ENCODE measurements around the gene RUSF1.

Gene RUSF1

DNA sequence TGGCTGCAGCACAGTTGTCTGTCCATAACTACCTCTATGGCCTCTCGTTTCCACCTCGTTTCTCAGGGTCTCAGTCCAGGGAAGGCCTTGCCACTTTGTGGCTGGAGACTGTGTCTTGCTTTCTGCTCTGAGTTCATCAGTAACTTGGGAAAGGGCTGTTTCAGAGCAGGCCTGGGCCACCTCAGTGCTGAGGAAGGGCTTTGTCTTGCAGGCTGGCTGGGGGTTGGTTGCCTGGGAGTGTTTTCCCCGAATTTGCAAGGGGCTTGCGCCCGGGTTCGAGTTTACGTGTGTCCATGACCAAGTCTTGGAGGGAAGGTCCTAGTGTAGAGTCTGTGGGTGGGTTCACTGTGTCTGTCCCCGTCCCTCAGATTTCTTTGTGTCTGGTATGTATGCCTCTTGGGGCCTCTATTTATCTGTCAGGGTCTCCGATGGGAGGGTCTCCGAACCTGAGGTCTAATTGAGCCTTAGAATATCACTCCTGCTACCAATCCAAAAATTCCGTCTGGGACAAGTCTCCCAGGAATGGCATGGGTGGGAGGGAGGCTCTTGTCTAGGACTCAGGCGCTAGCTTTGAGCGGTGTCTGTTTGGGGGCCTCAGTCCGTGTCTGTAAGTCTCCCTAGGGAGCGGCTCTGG lies 36.8 kb downstream of the RUSF1 start:
- ATAC-seq (ENCODE audit: insufficient read depth, low read depth) (no peak), DNase-seq (no peak)
- H2AFZ ChIP-seq (ENCODE audit: low read depth, low read length) = no peak overlapping the region
- H3K36me3 ChIP-seq (ENCODE audit: insufficient read depth, low read length) = peaks cover 4% of the 10 kb centered on the region; the same call in 1 of the 2 replicates
- H4K20me1 ChIP-seq (ENCODE audit: insufficient read depth, low read length) = no peaks in the 10 kb centered on the region
- no peak overlapping the region for H3K4me2 ChIP-seq (ENCODE audit: insufficient read depth, low read length)
- no peaks in the 10 kb centered on the region for H3K9me3 ChIP-seq (ENCODE audit: insufficient read depth, low read length, severe bottlenecking)
- no peak overlapping the region for H3K27ac ChIP-seq (ENCODE audit: low read length)
- H3K27me3 ChIP-seq (ENCODE audit: insufficient read depth, low read length, poor library complexity) = no peaks in the 10 kb centered on the region
- H3K4me1 ChIP-seq (ENCODE audit: insufficient read depth, low read length) = peaks cover 32% of the 10 kb centered on the region
- H3K79me2 ChIP-seq (ENCODE audit: insufficient read depth, low read length) = no peaks in the 10 kb centered on the region
- TF ChIP-seq, protein P1, sequence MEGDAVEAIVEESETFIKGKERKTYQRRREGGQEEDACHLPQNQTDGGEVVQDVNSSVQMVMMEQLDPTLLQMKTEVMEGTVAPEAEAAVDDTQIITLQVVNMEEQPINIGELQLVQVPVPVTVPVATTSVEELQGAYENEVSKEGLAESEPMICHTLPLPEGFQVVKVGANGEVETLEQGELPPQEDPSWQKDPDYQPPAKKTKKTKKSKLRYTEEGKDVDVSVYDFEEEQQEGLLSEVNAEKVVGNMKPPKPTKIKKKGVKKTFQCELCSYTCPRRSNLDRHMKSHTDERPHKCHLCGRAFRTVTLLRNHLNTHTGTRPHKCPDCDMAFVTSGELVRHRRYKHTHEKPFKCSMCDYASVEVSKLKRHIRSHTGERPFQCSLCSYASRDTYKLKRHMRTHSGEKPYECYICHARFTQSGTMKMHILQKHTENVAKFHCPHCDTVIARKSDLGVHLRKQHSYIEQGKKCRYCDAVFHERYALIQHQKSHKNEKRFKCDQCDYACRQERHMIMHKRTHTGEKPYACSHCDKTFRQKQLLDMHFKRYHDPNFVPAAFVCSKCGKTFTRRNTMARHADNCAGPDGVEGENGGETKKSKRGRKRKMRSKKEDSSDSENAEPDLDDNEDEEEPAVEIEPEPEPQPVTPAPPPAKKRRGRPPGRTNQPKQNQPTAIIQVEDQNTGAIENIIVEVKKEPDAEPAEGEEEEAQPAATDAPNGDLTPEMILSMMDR (IDR thresholded peaks at IDR 0.05; ENCODE audit: borderline replicate concordance, extremely low read depth, low read length, poor library complexity, severe bottlenecking) = no peak
- TF ChIP-seq EZH2 (IDR thresholded peaks at IDR 0.05; ENCODE audit: borderline replicate concordance, low read depth, low read length, severe bottlenecking) = no peak
- H3K9ac ChIP-seq (ENCODE audit: low read depth, low read length) = no peak overlapping the region
- no peak overlapping the region for H3K4me3 ChIP-seq (ENCODE audit: low read depth in 1 of 2, low read length in 2 of 2)

DNA sequence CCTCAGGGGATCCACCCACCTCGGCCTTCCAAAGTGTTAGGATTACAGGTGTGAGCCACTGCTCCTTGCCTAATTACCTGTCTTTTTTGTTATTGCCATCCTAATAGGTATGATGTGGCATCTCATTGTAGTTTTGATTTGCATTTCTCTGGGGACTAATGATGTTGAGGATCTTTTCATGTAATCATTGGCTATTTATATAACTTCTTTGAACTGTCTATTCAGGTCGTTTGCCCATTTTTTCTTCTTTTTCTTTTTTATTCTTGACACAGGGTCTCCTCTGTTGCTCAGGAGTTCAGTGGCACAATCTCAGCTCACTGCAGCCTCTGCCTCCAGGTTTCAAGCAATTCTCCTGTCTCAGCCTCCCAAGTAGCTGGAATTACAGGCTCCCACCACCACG lies 37.6 kb downstream of the RUSF1 start:
- Histone ChIP-seq H3K27ac (ENCODE audit: low read length) (no peak overlapping the region), H3K79me2 (ENCODE audit: insufficient read depth, low read length) (no peaks in the 10 kb centered on the region), H3K27me3 (ENCODE audit: insufficient read depth, low read length, poor library complexity) (no peaks in the 10 kb centered on the region), H3K36me3 (ENCODE audit: insufficient read depth, low read length) (peaks cover 10% of the 10 kb centered on the region; the same call in 1 of the 2 replicates), H3K9ac (ENCODE audit: low read depth, low read length) (no peak overlapping the region), H3K4me2 (ENCODE audit: insufficient read depth, low read length) (no peak overlapping the region), H2AFZ (ENCODE audit: low read depth, low read length) (no peak overlapping the region), H3K4me3 (ENCODE audit: low read depth in 1 of 2, low read length in 2 of 2) (no peak overlapping the region), H4K20me1 (ENCODE audit: insufficient read depth, low read length) (no peaks in the 10 kb centered on the region), H3K4me1 (ENCODE audit: insufficient read depth, low read length) (peaks cover 30% of the 10 kb centered on the region), H3K9me3 (ENCODE audit: insufficient read depth, low read length, severe bottlenecking) (no peaks in the 10 kb centered on the region)
- TF ChIP-seq, protein P1 (IDR thresholded peaks at IDR 0.05; ENCODE audit: borderline replicate concordance, extremely low read depth, low read length, poor library complexity, severe bottlenecking) = no peak
- TF ChIP-seq EZH2 (IDR thresholded peaks at IDR 0.05; ENCODE audit: borderline replicate concordance, low read depth, low read length, severe bottlenecking) = no peak
- ATAC-seq (ENCODE audit: insufficient read depth, low read depth) = no peak
- no peak for DNase-seq

DNA sequence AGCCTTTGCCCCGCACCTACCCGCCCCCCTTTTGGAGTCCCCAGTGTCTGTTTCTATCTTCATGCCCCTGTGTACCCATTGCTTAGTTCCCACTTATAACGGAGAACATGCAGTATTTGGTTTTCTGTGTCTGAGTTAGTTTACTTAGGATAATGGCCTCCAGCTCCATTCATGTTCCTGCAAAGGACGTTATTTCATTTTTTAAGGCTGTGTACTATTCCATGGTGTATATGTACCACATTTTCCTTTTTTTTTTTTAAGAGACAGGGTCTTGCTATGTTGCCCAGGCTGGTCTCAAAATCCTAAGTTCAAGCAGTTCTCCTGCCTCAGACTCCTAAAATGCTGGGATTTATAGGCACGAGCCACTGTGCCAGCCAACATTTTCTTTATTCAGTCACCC lies 40.3 kb downstream of the RUSF1 start:
- no peak for DNase-seq

More for the DNA sequence above, 40.3 kb downstream of the RUSF1 start:
- H3K4me2 ChIP-seq (ENCODE audit: insufficient read depth, low read length) = peak overlapping the region; percentile 27; the same call in 1 of the 2 replicates
- H3K4me3 ChIP-seq (ENCODE audit: low read depth in 1 of 2, low read length in 2 of 2) = no peak overlapping the region
- no peak for ATAC-seq (ENCODE audit: insufficient read depth, low read depth)
- 0 out of 2 replicates have a peak overlapping the region, but pooled peaks have one; percentile 2 for H2AFZ ChIP-seq (ENCODE audit: low read depth, low read length)
- peak overlapping the region; percentile 54 for H3K9ac ChIP-seq (ENCODE audit: low read depth, low read length)
- no peaks in the 10 kb centered on the region for H3K79me2 ChIP-seq (ENCODE audit: insufficient read depth, low read length)
- no peaks in the 10 kb centered on the region for H4K20me1 ChIP-seq (ENCODE audit: insufficient read depth, low read length)
- H3K9me3 ChIP-seq (ENCODE audit: insufficient read depth, low read length, severe bottlenecking) = no peaks in the 10 kb centered on the region
- peak overlapping the region; percentile 99 for H3K27ac ChIP-seq (ENCODE audit: low read length)
- no peaks in the 10 kb centered on the region for H3K27me3 ChIP-seq (ENCODE audit: insufficient read depth, low read length, poor library complexity)
- peaks cover 23% of the 10 kb centered on the region for H3K36me3 ChIP-seq (ENCODE audit: insufficient read depth, low read length)
- peaks cover 30% of the 10 kb centered on the region for H3K4me1 ChIP-seq (ENCODE audit: insufficient read depth, low read length)
- no peak for TF ChIP-seq EZH2 (IDR thresholded peaks at IDR 0.05; ENCODE audit: borderline replicate concordance, low read depth, low read length, severe bottlenecking)
- TF ChIP-seq, protein P1 (IDR thresholded peaks at IDR 0.05; ENCODE audit: borderline replicate concordance, extremely low read depth, low read length, poor library complexity, severe bottlenecking) = no peak

Data from DND-41 (cell line).